Measurements from ENCODE around the gene ANKS6. TPM values are rescaled to one million over a fixed set of nuclear protein-coding genes. Genes with fewer than 3 reads are reported as not detected.

The ANKS6 gene
- total RNA-seq, 1 donor from 2014 or later, result 25.8 TPM

- H3K27me3 ChIP-seq (ENCODE audit: control insufficient read depth, insufficient read depth, low read length), result no peaks in the 10 kb centered on the region
- no peaks in the 10 kb centered on the region for H3K36me3 ChIP-seq (ENCODE audit: control insufficient read depth, insufficient read depth, low read length)
- no peak overlapping the region for H3K4me3 ChIP-seq (ENCODE audit: low read depth, low read length)
- no peak for DNase-seq (ENCODE audit: low read depth)
- no peak for TF ChIP-seq CTCF (IDR thresholded peaks at IDR 0.05; ENCODE audit: insufficient read depth, low read length, poor library complexity, severe bottlenecking)
These were observed 45.8 kb downstream of the ANKS6 start for GRCh38 chr9:98750364-98751060.

- no peak for DNase-seq (ENCODE audit: low read depth)
- no peaks in the 10 kb centered on the region for H3K36me3 ChIP-seq (ENCODE audit: control insufficient read depth, insufficient read depth, low read length)
- no peak overlapping the region for H3K4me3 ChIP-seq (ENCODE audit: low read depth, low read length)
- no peak for TF ChIP-seq CTCF (IDR thresholded peaks at IDR 0.05; ENCODE audit: insufficient read depth, low read length, poor library complexity, severe bottlenecking)
- H3K27me3 ChIP-seq (ENCODE audit: control insufficient read depth, insufficient read depth, low read length), result no peaks in the 10 kb centered on the region
These were observed 48.9 kb downstream of the ANKS6 start for GRCh38 chr9:98747476-98747875.

GRCh38 chr9:98745470-98745869 lies 50.9 kb downstream of the ANKS6 start:
- Histone ChIP-seq H3K4me3 (ENCODE audit: low read depth, low read length) (no peak overlapping the region), H3K36me3 (ENCODE audit: control insufficient read depth, insufficient read depth, low read length) (no peaks in the 10 kb centered on the region), H3K27me3 (ENCODE audit: control insufficient read depth, insufficient read depth, low read length) (no peaks in the 10 kb centered on the region)
- no peak for DNase-seq (ENCODE audit: low read depth)
- no peak for TF ChIP-seq CTCF (IDR thresholded peaks at IDR 0.05; ENCODE audit: insufficient read depth, low read length, poor library complexity, severe bottlenecking)

GRCh38 chr9:98743818-98744611 lies 52.3 kb downstream of the ANKS6 start:
- Histone ChIP-seq H3K27me3 (ENCODE audit: control insufficient read depth, insufficient read depth, low read length) (no peaks in the 10 kb centered on the region), H3K4me3 (ENCODE audit: low read depth, low read length) (no peak overlapping the region), H3K36me3 (ENCODE audit: control insufficient read depth, insufficient read depth, low read length) (no peaks in the 10 kb centered on the region)
- no peak for TF ChIP-seq CTCF (IDR thresholded peaks at IDR 0.05; ENCODE audit: insufficient read depth, low read length, poor library complexity, severe bottlenecking)
- no peak for DNase-seq (ENCODE audit: low read depth)

- H3K36me3 ChIP-seq (ENCODE audit: control insufficient read depth, insufficient read depth, low read length), result no peaks in the 10 kb centered on the region
- no peak for TF ChIP-seq CTCF (IDR thresholded peaks at IDR 0.05; ENCODE audit: insufficient read depth, low read length, poor library complexity, severe bottlenecking)
- H3K27me3 ChIP-seq (ENCODE audit: control insufficient read depth, insufficient read depth, low read length), result no peaks in the 10 kb centered on the region
- no peak overlapping the region for H3K4me3 ChIP-seq (ENCODE audit: low read depth, low read length)
- DNase-seq (ENCODE audit: low read depth), result no peak
These were observed 53.0 kb downstream of the ANKS6 start for GRCh38 chr9:98743329-98743728.

Measured in kidney epithelial cell (primary cell).